Progenitor cell of endocrine pancreas (in vitro differentiated cells): ENCODE results near the gene STRA6. TPM values are rescaled to one million over a fixed set of nuclear protein-coding genes. Genes with fewer than 3 reads are reported as not detected.

Experiments used
- DNase-seq: peaks from one replicate; pipeline ENCODE4 v3.0.0; 2021; ENCODE audit warnings: low spot score; ENCODE audit not compliant: unreplicated experiment
- H3K27ac Mint-ChIP-seq: 2 replicates; pipeline ENCODE4 v1.8.0; 2021; ENCODE audit warnings: mild to moderate bottlenecking, moderate library complexity, mixed read lengths
- H3K27me3 Mint-ChIP-seq: 2 replicates; pipeline ENCODE4 v1.8.0; 2021; ENCODE audit warnings: mixed read lengths
- H3K36me3 Mint-ChIP-seq: 2 replicates; pipeline ENCODE4 v1.8.0; 2022; ENCODE audit warnings: mixed read lengths; ENCODE audit not compliant: insufficient read depth
- H3K4me1 Mint-ChIP-seq: 2 replicates; pipeline ENCODE4 v1.8.0; 2021; ENCODE audit warnings: low read depth, mixed read lengths
- H3K4me3 Mint-ChIP-seq: 2 replicates; pipeline ENCODE4 v1.8.0; 2021; ENCODE audit warnings: low read depth, mild to moderate bottlenecking, moderate library complexity, mixed read lengths
- H3K9me3 Mint-ChIP-seq: 2 replicates; pipeline ENCODE4 v1.8.0; 2021; ENCODE audit warnings: low read depth, mixed read lengths
- CTCF ChIP-seq: fragments of 200-600 bp; sonication (generic); IDR thresholded peaks from one replicate; pipeline ENCODE4 v1.5.0; 2021; ENCODE audit warnings: antibody characterized with exemption, mild to moderate bottlenecking; ENCODE audit not compliant: unreplicated experiment
- total RNA-seq: library from RNA; stranded (reverse); gene quantifications from 2 replicates; pipeline ENCODE4 v1.2.1, GENCODE V29; 2021

Gene STRA6
- total RNA-seq, 1 donor from 2014 or later, result 17.9 TPM

DNA sequence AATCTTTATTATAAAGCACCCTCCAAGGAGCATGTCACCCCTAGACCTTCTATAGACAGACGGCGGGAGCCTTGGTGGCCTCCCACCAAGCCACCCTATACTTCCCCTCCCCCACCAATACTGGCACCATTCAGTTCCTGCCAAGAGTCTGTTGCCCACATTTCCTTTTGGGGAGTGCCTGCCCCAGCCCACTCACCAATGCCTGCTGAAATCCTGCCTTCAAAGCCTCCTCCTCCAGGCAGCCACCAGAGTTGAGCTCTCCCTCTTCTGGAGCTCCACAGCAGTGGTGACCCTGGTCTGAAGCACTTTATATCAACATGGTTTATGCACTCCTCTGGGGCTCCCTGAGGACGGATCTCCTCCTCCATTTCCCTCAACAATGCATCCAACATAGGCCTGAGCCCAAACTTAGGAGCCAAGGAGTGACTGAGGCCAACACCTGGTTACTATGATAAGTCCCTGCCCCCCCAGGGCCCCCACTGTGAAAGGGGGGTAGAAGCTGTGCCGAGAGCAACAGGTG lies 42.3 kb upstream of the STRA6 start:
- TF ChIP-seq CTCF, result no peak
- no peak overlapping the region for H3K4me3 Mint-ChIP-seq

DNA sequence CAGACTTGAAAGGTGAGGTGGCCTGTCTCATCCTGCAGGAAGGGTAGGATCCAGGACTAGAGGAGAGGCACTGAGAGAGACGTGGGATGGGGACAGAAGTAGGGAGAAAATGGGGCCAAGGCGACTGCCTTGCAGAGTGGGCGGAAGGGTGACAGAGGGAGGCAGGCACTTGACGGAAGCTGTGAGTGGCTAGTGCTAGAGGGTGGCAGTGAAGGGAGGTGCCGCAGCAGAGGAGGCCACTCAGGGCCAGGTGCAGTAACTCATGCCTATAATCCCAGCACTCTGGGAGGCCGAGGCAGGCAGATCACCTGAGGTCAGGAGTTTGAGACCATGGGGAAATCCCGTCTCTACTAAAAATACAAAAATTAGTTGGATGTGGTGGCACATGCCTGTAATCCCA lies 40.8 kb upstream of the STRA6 start:
- Mint-ChIP-seq H3K36me3 (no peaks in the 10 kb centered on the region), H3K27me3 (peaks cover 48% of the 10 kb centered on the region), H3K27ac (no peak overlapping the region), H3K9me3 (no peaks in the 10 kb centered on the region), H3K4me3 (no peak overlapping the region), H3K4me1 (peaks cover 7% of the 10 kb centered on the region)
- TF ChIP-seq CTCF, result no peak
- no peak for DNase-seq

More for the DNA sequence above, 42.3 kb upstream of the STRA6 start:
- Mint-ChIP-seq H3K27ac (no peak overlapping the region), H3K4me1 (peaks cover 7% of the 10 kb centered on the region), H3K27me3 (peaks cover 45% of the 10 kb centered on the region), H3K9me3 (no peaks in the 10 kb centered on the region), H3K36me3 (no peaks in the 10 kb centered on the region)
- no peak for DNase-seq

GRCh38 chr15:74242441-74243185 lies 40.0 kb upstream of the STRA6 start:
- no peaks in the 10 kb centered on the region for H3K36me3 Mint-ChIP-seq
- peaks cover 48% of the 10 kb centered on the region for H3K27me3 Mint-ChIP-seq
- H3K4me3 Mint-ChIP-seq, result no peak overlapping the region
- H3K9me3 Mint-ChIP-seq, result no peaks in the 10 kb centered on the region
- no peak for DNase-seq
- TF ChIP-seq CTCF, result no peak
- peak overlapping the region; percentile 79 for H3K27ac Mint-ChIP-seq
- peaks cover 7% of the 10 kb centered on the region for H3K4me1 Mint-ChIP-seq

DNA sequence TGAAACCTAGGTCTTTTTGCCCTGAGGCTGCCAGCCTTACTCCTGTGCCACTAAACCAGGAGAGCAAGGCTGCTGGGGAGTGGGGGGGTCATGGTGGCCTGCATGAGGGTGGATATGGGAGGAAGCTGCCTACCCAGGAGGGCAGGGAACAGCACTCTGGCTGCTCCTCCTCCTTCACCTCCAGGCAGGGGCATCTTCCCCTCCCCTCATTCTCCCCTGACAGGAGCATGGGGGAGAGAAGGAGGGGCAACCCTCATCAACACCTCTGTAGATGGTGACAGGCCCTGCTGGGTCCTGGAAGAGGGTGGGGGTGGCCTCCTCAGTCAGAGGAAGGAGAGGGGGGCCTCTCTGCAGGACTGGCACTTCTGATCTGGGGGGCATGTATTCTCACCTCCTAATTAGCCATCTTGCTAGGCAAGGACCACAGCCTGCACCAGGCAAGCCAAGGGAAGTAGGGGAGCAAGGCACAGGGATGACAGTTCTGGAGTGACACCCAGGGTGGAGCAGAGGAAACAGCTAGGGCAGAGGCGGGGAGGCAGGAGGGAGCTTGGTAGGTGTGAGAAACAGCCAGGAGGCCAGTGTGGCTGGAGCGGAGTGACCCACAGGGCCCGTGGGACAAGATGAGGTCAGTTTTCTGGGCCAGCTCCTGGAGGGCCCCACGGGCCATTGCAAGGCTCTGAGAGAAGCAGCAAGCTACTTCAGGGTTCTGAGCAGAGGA lies 38.5 kb upstream of the STRA6 start:
- Mint-ChIP-seq H3K9me3 (no peaks in the 10 kb centered on the region), H3K4me1 (peaks cover 7% of the 10 kb centered on the region), H3K4me3 (no peak overlapping the region), H3K36me3 (no peaks in the 10 kb centered on the region), H3K27me3 (peaks cover 37% of the 10 kb centered on the region), H3K27ac (no peak overlapping the region)
- TF ChIP-seq CTCF, result no peak
- no peak for DNase-seq

GRCh38 chr15:74240002-74240568 lies 37.5 kb upstream of the STRA6 start:
- TF ChIP-seq CTCF, result no peak
- DNase-seq, result no peak
- no peak overlapping the region for H3K27ac Mint-ChIP-seq
- H3K27me3 Mint-ChIP-seq, result peaks cover 29% of the 10 kb centered on the region
- H3K4me1 Mint-ChIP-seq, result peaks cover 7% of the 10 kb centered on the region
- no peak overlapping the region for H3K4me3 Mint-ChIP-seq
- no peaks in the 10 kb centered on the region for H3K36me3 Mint-ChIP-seq
- no peaks in the 10 kb centered on the region for H3K9me3 Mint-ChIP-seq
